ENCODE measurements around the gene STK11IP. TPM values are rescaled to one million over a fixed set of nuclear protein-coding genes. Genes with fewer than 3 reads are reported as not detected.

Gene STK11IP
- total and polyA plus RNA-seq, 2 donors (not counting 1 experiment from before 2014, with no cell fraction given) = 46.8 to 55.6 TPM

DNA sequence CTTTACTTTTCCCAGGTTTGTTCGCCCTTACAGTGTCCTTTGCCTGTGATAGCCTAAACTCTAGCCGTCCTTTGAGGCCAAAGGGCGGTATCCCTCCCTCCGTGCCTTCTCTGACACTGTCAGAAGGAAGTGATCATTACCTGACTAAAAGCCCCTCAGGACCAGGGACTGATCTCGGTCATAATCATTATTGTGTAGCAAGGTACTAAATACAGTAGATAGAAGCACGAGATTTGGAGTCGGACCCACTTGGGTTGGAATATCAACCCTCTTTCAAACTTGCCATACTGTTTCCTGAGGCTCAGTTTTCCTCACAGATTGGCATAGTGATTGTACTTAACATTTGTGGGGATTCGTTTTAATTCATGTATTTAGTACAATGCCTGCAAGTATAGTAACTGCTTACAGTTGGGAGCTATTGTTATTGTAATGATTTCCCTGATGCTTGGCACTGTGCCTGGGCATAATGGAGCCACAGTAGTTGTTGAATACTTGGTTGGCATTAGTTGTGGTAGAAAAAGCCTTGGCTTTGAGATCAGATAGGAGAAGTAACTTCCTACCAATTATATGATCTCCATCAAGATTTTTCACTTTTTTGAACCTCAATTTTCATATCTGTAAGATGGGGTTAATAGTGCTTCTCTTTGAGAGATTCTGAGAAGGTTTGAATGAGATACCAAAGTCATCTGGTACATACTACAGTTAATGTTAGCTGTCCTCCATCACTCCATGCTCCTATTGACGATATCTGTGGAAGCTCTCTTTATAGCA is 836 bp downstream of the STK11IP start:
- DNase-seq (no peak), ATAC-seq (ENCODE audit: low read depth) (no peak)
- H3K27me3 ChIP-seq (replicated peaks in 1 of 4; ENCODE audit: control extremely low read depth in 1 of 4, control insufficient read depth in 3 of 4, insufficient read depth in 4 of 4, low read length in 3 of 4) = peaks cover 0 to 10% (median 0%) of the 10 kb centered on the region in 4 experiments
- WGBS (ENCODE audit: insufficient coverage) = 38% methylated on average over 9 of the region's 9 CpGs
- H3K4me3 Mint-ChIP-seq = peak overlapping the region; percentile 98
- peaks cover 3 to 18% of the 10 kb centered on the region in 2 experiments for H3K36me3 ChIP-seq (replicated peaks in 1 of 2; ENCODE audit: control extremely low read depth in 1 of 2, control insufficient read depth in 1 of 2, extremely low read depth in 1 of 2, insufficient read depth in 2 of 2, low read length in 1 of 2)
- CTCF ChIA-PET = interaction anchor here (0.7 to 2.0 kb wide), 6 partner anchors 28 to 196 kb away, joined by 3 to 17 read pairs (median 4); partner anchors contain the start of genes CHPF, GMPPA and TMEM198
- H3K27me3 Mint-ChIP-seq = peaks cover 3% of the 10 kb centered on the region
- peaks cover 24% of the 10 kb centered on the region for H3K4me1 Mint-ChIP-seq
- peak overlapping the region; percentile 59 to 88 for H3K27ac ChIP-seq (ENCODE audit: low read length in 2 of 2)
- peak overlapping the region; percentile 84 for H3K4me2 ChIP-seq (replicated peaks; ENCODE audit: low read depth, low read length, poor library complexity, severe bottlenecking)
- POLR2A ChIA-PET = interaction anchor here (0.6 kb wide), 2 partner anchors 21 to 718 kb away, joined by 4 to 5 read pairs; partner anchors contain the start of gene WNT10A
- intact Hi-C loops (cut with micrococcal nuclease) = loop anchor here (1.0 to 10.0 kb wide), 7 partner anchors 55 to 1326 kb away; partner anchors contain the start of genes AAMP, ANKZF1, ATG9A and CHPF
- peak overlapping the region; percentile 80 for H3K9ac ChIP-seq (ENCODE audit: low read length)
- H3K27ac Mint-ChIP-seq = peak overlapping the region; percentile 98
- TF ChIP-seq, protein P1, sequence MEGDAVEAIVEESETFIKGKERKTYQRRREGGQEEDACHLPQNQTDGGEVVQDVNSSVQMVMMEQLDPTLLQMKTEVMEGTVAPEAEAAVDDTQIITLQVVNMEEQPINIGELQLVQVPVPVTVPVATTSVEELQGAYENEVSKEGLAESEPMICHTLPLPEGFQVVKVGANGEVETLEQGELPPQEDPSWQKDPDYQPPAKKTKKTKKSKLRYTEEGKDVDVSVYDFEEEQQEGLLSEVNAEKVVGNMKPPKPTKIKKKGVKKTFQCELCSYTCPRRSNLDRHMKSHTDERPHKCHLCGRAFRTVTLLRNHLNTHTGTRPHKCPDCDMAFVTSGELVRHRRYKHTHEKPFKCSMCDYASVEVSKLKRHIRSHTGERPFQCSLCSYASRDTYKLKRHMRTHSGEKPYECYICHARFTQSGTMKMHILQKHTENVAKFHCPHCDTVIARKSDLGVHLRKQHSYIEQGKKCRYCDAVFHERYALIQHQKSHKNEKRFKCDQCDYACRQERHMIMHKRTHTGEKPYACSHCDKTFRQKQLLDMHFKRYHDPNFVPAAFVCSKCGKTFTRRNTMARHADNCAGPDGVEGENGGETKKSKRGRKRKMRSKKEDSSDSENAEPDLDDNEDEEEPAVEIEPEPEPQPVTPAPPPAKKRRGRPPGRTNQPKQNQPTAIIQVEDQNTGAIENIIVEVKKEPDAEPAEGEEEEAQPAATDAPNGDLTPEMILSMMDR (IDR thresholded peaks at IDR 0.05) = no peak
- TF ChIP-seq EZH2 (IDR thresholded peaks at IDR 0.05; ENCODE audit: borderline replicate concordance, insufficient read depth, low read depth, low read length, poor library complexity, severe bottlenecking) = no peak
- H3K9me3 Mint-ChIP-seq (ENCODE audit: insufficient read depth) = no peaks in the 10 kb centered on the region
- H3K9me3 ChIP-seq (ENCODE audit: control extremely low read depth in 1 of 3, control insufficient read depth in 2 of 3, insufficient read depth in 1 of 3, low read length in 2 of 3) = no peaks in the 10 kb centered on the region
- H3K4me1 ChIP-seq (ENCODE audit: control insufficient read depth in 2 of 2, insufficient read depth in 2 of 2, low read length in 2 of 2) = peaks cover 12 to 16% of the 10 kb centered on the region in 2 donors
- H4K20me1 ChIP-seq (ENCODE audit: control insufficient read depth, insufficient read depth, low read length, poor library complexity, severe bottlenecking) = no peaks in the 10 kb centered on the region
- peaks cover 15% of the 10 kb centered on the region for H3K79me2 ChIP-seq (ENCODE audit: control insufficient read depth, insufficient read depth, low read length)
- peak overlapping the region; percentile 69 to 88 (median 86) for H3K4me3 ChIP-seq (ENCODE audit: control extremely low read depth in 1 of 5, extremely low read depth in 1 of 5, insufficient read depth in 1 of 5, low read depth in 2 of 5, low read length in 4 of 5)
- H2AFZ ChIP-seq (ENCODE audit: insufficient read depth, low read depth, low read length, poor library complexity, severe bottlenecking) = peak overlapping the region; percentile 89

DNA sequence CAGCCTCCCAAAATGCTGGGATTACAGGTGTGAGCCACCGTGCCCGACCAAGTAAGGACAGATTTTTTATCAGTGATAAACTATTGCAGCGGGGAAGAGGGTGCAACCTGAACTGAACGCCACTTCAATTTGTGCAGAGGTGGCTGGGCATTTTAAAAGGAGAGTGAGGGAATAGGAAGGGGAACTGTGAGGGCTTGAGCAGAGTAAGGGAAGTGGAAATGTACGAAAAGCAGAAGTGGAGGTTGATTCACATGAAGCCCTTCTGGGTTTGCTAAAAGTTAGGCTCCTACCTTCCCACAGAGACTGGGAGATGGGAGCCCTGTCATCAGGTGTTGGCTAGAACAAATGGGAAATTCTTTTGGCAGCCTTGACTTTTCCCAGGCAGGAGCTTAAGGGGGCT is 6.1 kb downstream of the STK11IP start:
- H3K79me2 ChIP-seq (ENCODE audit: control insufficient read depth, insufficient read depth, low read length) = peaks cover 14% of the 10 kb centered on the region
- H4K20me1 ChIP-seq (ENCODE audit: control insufficient read depth, insufficient read depth, low read length, poor library complexity, severe bottlenecking) = no peaks in the 10 kb centered on the region
- H3K4me3 ChIP-seq (ENCODE audit: control extremely low read depth in 1 of 5, extremely low read depth in 1 of 5, insufficient read depth in 1 of 5, low read depth in 2 of 5, low read length in 4 of 5) = no peak overlapping the region
- Mint-ChIP-seq H3K4me3 (no peak overlapping the region), H3K9me3 (ENCODE audit: insufficient read depth) (no peaks in the 10 kb centered on the region), H3K4me1 (peaks cover 17% of the 10 kb centered on the region), H3K27me3 (no peaks in the 10 kb centered on the region), H3K27ac (peak overlapping the region; percentile 76)
- POLR2A ChIA-PET = no interaction called here
- ATAC-seq (ENCODE audit: low read depth) = peak; percentile 69
- peaks cover 3 to 59% of the 10 kb centered on the region in 2 experiments for H3K36me3 ChIP-seq (replicated peaks in 1 of 2; ENCODE audit: control extremely low read depth in 1 of 2, control insufficient read depth in 1 of 2, extremely low read depth in 1 of 2, insufficient read depth in 2 of 2, low read length in 1 of 2)
- TF ChIP-seq, protein P1 (IDR thresholded peaks at IDR 0.05) = no peak
- no peak for TF ChIP-seq EZH2 (IDR thresholded peaks at IDR 0.05; ENCODE audit: borderline replicate concordance, insufficient read depth, low read depth, low read length, poor library complexity, severe bottlenecking)
- peak overlapping the region; percentile 52 for H3K4me2 ChIP-seq (replicated peaks; ENCODE audit: low read depth, low read length, poor library complexity, severe bottlenecking)
- no peak overlapping the region for H3K9ac ChIP-seq (ENCODE audit: low read length)
- peak; percentile 53 for DNase-seq
- peak overlapping the region; percentile 13 to 58 for H3K27ac ChIP-seq (ENCODE audit: low read length in 2 of 2)
- no peaks in the 10 kb centered on the region for H3K27me3 ChIP-seq (replicated peaks in 1 of 4; ENCODE audit: control extremely low read depth in 1 of 4, control insufficient read depth in 3 of 4, insufficient read depth in 4 of 4, low read length in 3 of 4)
- WGBS (ENCODE audit: insufficient coverage) = 18% methylated on average over 5 of the region's 5 CpGs
- H3K4me1 ChIP-seq (ENCODE audit: control insufficient read depth in 2 of 2, insufficient read depth in 2 of 2, low read length in 2 of 2) = peaks cover 13 to 15% of the 10 kb centered on the region in 2 donors
- no peak overlapping the region for H2AFZ ChIP-seq (ENCODE audit: insufficient read depth, low read depth, low read length, poor library complexity, severe bottlenecking)
- intact Hi-C loops (cut with micrococcal nuclease) = no loop called here
- CTCF ChIA-PET = no interaction called here
- H3K9me3 ChIP-seq (ENCODE audit: control extremely low read depth in 1 of 3, control insufficient read depth in 2 of 3, insufficient read depth in 1 of 3, low read length in 2 of 3) = no peaks in the 10 kb centered on the region
